ENCODE results near the gene IL10RA. TPM values are rescaled to one million over a fixed set of nuclear protein-coding genes. Genes with fewer than 3 reads are reported as not detected.
"Not testable (repeated sequence)": the region's sequence is repeated elsewhere in the genome, so short reads cannot be mapped to it uniquely, and the experiment has no call there.

The IL10RA gene
- polyA plus RNA-seq (2013, experiment 1 of 2; ENCODE audit: insufficient read length), result 0.05 TPM
- 0.21 TPM for polyA plus RNA-seq (2013, experiment 2 of 2; ENCODE audit: insufficient read length)

DNA sequence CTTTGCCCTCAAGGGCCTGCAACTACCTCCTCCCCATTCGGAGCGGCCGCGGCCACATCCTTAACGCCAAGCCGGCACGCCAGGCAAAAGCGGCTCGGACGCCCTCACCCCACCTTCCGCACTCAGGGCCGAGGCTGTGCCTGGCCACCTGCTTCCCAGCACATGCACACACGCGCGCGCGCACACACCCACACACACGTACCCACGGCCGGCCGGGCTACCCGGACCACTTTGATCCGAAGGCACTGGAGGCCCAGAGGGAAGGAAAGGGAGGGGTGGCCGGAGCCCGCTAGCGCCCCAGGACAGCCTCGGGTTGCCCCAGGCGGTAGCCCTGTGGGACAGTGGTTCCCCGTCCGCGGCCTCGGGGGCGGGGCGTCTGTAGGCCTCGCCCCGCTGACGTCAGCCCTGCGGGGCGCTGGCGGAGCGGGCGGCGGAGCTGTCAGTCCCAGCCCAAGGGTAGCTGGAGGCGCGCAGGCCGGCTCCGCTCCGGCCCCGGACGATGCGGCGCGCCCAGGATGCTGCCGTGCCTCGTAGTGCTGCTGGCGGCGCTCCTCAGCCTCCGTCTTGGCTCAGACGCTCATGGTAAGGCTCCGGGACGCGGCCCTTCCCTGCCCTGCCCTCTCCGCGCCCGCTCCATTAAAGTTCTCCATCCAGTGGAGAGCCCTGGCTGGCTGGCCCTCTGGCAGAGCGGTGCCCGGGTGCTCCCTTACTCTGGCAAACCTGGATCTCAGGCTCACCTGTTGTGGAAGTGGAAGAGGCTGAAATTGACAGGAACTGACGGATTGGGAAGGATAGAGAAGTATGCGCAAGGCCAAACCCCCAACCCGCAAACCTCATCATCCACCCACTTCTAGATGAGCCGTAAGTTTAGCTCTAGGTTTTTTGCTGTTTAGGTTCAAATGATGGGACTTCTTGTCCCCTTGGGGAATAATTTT lies at the start of gene IL10RA:
Gene IL10RA, plus strand, starts transcription at position 442 of the 935 bp plus-strand sequence. Its CDS starts 74 bp downstream, at position 516.
- DNase-seq, result peak; percentile 45

DNA sequence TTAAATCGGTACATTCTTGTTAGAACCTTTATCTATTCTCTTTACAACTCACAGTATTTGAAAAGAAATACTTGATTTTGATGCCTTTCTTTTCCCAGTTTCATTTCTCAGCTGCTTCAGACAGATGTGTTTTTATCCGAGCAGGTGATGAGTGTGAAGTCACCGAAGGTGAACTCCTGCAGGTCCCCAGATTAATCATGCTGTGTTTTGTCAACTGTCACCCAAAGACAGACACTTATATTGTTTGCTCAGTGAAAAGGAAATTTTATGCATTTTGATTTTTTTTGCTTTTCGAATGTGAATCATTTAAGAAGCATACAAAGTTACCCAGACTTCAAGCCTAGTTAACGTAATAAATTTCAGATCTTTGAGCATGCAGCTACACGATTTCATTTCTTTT lies 49.2 kb upstream of the IL10RA start:
- DNase-seq, result no peak

DNA sequence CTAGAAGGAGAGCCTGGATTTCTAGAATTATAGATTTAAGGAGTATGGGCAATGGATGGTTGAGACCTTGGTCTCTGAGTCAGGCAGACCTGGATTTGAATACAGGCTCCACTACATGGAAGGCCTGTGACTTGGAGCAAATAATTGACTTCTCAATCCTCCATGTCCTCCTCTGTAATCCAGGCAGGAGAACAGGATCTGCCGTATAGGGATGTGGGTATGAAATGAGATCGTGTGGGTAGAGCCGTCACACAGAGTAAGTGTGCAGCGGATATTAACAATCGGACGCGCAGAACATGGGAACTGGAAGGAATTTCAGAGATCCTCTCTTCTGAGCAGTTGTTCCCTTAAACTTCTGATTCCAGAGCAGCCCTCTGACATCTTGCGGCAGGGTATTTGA lies 45.5 kb upstream of the IL10RA start:
- no peak for DNase-seq

DNA sequence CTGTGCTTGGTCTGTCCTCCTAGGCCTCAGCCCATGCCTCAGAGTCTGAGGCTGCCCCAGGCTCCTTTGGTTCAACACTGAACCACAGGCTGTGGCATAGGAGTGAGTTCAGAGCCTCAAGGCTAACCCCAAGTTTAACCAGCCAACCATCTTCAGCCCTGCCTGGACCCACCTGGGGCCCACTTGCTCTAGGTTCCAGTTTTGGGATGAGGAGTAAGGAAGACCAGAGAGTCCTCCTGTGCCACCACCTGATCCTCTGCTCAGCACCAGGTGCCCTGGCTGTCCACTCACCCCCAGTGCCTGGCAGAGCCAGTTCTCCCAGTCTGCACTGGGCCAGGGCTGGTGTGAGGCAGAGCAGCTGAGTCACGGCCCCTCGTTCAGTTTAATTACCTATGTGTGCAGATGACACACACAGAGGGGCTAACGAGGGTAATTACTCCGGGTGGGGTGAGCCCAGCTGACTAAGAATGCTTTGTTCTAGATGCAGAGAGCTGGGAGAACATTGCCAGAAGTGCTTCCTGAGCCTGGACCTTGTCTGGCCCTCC lies 45.0 kb upstream of the IL10RA start:
- no peak for DNase-seq

DNA sequence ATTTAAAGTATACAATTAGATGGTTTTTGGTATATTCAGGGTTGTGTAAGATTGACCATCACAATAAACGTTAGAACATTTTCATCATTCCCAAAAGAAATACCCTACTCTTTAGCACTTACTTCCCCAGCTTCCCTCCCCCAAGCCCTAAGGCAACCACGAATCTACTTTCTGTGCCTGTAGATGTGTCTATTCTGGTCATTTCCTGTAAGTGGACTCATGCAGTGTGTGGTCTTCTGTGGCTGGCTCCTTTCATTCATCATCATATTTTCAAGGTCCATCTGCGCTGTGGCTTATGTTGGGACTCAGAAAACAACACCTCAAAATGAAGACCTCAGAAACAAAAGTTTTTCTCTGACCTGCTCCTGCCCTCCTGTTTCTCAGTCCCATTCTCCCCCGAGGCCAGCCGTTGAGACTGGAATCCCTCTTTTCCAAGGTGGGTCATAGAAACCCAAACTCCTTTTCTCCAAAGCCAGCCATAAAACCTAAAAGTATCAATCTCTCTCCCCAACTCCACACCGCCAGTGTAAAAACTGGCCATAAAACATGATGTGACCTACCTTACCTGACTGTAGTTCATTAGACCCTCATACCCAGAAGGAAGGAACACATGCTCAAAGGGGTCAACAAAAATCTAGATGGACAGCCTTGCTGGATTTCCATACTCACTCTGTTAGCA lies 44.1 kb upstream of the IL10RA start:
- DNase-seq, result no peak

DNA sequence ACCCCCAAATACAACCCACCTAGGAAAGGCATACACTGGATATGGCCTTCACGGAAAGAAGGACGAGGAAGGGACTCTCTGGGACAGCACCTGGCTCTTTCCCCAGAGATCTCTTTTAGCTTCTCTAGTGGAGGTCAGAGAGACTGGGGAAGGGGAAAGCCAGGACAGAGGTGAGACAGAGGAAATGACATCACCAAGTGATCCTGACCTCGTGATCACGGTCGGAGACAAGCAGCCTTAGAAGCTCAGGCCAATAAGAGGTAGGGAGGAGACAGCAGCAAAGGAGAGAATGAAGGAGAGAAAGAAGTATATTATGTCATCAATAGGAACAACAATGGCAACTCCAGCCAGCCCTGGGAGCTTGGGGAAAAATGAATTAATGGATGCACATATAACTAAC lies 41.6 kb upstream of the IL10RA start:
- DNase-seq, result no peak

DNA sequence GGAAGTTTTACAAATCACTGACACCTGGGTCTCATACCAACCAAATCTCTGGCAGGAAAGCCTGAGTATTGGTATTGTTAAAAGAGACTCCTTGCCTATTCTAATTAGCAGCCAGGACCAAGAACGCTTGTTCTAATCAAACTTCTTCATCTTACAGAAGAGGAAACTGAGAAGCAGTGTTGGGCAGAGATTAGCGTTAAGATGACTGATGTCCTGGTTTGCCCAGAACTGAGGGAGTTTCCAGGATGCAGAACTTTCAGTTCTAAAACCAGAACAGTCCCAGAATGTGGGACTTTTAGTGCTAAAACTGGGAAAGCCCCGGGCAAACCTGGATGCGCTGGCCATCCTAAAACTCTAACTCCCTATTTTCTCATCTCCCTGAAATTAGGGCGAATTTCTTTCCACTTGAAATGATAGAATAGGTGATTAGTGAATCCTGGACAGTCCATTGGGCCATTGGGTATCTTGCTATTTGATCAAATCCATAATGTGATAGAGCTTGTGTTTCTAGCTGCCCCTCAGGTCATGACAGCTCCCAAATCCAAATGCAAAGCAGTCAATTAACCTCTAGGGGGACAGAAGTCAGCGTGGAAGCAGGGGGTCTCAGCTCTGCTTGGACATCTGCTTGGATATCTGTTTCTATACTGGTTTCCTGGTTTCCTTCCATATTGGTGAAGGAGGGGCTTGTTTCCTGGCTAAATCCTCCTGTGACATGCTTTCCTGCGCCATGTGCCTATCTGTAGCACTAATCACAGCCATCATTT lies 41.0 kb upstream of the IL10RA start:
- no peak for DNase-seq

DNA sequence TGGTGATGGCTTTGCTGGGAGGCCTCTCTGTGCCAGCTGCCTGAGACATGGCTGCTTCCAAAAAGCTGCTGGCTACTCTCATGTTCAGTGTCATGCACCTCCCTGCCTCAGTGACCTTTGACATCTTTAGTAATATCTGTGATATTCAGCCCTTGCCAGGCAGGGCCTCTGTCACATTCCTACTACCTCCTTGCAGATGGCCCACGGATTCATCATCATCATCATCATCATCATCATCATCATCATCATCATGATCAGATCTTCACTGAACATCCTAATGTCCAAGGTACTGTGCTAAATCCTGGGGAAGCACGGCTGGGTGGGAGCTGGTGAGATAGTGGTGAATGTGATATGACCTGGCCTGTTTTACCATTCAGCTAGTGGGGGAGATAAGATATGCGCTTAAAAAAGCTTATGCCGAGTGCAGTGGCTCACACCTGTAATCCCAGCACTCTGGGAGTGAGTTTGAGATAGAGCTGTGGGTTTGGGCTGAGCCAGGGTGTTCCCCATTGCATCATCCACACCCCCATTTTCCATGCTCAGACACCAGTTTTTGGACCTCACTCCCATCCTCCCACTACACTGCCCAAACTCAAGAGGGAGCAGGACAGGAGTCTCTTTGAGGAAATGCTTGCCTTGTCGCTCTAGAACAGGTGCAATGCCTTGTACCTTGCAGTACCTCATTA lies 39.9 kb upstream of the IL10RA start:
- DNase-seq, result no peak

DNA sequence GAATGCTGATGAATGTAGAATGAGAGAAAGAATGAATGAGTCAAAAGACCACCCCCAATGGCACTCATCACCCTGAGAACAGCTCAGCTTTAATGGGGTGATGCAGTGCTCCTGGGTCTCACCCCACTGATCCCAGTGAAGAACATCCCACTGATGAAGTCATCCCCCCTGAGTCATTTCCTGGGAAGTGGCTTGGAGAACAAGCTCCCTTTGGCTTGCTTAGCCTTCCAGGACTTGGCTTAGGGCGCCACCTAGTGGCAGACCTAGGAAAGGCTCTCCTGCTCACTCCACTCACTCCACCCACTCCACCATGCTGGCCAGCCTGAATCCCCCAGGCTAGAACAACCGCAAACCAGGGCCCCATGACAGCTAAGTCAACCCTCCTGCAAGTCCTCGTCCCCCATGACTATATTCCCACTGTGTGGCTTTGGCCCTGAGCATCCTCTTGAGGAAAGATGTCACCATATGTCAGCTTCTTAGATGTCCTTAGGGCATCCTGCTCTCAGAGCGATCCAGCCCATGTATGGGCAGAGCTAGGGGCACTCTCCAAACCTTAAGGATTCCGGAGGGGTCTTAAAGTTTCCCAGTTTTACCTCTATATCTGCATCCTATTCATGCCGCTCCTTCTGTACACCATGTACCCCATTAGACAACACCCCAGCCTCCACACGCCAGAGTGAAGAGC lies 39.2 kb upstream of the IL10RA start:
- peak; percentile 91 for DNase-seq

DNA sequence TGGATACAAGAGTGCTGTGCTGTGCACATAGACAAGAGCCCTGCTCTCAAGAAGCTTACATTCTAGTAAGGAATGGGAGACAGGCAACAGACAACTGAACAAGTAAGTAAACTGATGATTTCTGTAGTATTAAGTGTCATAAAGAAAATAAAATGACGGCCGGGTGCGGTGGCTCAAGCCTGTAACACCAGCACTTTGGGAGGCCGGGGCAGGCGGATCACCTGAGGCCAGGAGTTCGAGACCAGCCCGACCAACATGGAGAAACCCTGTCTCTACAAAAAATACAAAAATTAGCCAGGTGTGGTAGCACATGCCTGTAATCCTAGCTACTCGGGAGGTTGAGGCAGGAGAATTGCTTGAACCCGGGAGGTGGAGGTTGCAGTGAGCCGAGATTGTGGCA lies 38.4 kb upstream of the IL10RA start:
- not testable (repeated sequence) for DNase-seq

DNA sequence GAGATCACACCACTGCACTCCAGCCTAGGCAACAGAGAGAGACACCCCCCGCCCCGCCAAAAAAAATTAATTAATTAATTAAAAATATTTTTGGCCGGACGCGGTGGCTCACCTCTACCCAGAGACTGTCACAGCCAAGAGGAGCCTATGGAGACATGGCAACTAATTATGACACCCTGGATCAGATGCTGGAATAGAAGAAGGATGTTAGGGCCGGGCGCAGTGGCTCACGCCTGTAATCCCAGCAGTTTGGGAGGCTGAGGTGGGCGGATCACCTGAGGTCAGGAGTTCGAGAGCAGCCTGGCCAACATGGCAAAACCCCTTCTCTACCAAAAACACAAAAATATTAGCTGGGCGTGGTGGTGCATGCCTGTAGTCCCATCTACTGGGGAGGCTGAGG lies 37.7 kb upstream of the IL10RA start:
- not testable (repeated sequence) for DNase-seq

DNA sequence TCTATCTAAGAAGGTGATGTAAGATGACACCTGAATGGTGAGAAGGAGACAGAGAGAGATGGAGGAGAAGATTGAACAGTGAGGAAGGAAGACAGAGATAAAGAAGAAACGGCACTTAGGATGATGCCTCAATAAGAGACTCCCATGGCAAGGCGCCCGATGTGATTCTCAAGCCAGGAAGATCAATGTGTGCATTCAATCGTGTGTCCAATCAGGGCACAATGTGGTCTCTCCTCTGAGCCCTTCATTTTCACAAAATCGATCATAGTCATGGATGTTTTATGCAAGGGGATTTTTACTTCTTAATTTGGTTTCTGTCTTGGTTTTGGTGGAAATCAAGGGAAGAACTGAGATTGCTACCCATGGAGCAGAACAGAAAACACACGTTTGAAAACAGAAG lies 37.1 kb upstream of the IL10RA start:
- no peak for DNase-seq

DNA sequence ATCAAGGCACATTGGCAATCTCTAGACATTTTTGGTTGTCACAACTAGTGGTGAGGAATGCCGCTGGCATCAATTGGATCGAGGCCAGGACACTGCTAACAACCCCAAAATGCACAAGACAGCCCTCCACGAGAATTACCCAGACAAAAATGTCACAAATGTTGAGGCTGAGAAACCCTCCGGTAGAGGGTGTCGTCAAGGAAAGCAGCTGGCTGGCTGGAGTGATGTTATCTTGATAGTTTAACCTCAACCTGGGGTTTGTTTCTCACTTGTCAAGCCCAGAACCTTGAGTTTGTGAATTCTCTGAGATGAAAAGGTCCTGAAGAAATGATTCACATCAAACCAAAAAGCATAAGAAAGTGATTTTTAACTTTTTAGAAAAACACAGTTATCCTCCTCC lies 35.9 kb upstream of the IL10RA start:
- peak; percentile 12 for DNase-seq

DNA sequence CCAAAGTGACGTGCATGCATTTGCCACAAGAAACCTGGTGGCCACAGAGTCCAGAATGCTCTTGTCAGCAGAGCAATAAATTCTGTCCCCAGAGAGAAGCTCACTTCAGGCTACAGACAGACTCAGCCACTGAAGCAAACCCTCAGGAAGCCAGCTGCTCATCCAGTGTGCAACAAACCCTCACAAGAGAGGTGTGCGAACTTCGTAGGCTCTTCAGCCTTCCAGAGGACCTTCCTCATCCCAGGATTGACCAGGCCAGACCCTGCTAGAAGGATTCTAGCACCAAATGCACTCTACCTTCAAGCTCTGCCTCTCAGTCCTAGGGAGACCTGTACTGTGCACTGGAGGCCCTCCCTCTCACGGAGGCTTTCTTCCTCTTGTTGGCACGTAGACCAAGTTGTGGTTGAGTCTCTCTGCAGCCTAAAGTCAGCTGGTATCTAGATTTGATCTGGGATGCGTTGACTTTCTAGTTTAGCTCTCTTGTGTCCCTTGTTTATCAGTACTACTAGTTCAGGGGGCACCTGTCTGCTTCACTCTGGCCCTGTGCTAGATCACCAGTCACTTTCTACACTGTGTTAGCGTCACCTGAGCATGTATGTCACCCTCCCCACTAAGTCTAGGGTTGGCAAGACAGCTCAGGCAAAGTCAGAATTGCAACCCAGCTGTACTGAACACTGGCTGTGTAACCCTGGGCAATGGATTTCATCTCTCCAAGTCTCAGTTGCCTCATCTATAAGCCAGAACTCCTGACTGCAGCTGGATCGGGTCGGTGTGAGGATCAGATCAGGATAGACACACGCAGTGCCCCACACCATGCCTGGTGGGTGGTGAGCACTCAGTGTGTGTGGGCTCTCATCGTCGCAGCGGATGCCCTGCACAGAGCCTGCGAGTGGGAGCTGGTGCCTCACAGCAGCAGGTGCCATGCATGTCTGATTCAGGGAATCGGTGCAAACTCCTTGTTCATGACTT lies 34.9 kb upstream of the IL10RA start:
- no peak for DNase-seq

DNA sequence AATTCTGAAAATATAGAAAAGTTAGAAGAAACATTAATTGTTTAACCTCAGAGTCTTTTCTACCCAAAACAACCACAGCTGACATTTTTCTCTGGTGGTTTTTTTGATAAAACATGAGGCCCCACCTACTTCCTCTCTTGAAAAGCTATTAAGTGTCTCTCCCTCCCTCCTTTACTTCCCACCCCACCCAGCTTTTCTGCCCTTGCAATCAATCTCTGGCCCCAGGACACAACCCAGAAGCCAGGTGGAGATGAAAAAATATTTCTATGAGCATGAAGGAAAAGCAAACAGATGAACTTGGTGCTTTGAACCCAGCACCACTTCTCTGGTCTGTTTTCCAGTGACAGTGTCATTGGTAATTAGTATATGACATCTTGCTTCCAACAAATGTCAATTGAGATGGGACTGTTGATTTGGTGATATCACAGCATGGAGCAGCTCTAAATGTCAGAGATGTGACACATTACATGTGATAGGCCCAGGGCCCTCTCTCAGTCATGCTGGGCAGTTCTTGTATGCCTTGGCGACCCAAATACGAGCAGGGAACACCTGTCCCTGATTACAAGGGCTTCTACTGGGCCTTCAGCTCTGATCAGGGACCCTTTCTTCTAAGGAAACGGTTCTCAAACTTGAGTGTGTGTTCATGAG lies 33.0 kb upstream of the IL10RA start:
- DNase-seq, result no peak

DNA sequence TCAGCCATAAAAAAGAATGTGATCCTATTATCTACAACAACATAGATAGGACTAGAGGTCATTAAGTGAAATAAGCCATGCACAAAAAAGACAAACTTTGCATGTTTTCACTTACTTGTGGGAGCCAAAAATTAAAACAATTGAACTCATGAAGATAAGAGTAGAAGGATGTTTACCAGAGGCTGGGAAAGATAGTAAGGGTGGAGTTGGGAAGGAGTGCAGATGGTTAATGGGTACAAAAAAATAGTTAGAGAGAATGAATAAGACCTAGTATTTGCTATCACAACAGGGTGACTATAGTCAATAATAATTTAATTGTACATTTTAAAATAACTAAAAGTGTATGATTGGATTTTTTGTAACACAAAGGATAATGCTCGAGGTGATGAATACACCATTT lies 27.2 kb upstream of the IL10RA start:
- no peak for DNase-seq

DNA sequence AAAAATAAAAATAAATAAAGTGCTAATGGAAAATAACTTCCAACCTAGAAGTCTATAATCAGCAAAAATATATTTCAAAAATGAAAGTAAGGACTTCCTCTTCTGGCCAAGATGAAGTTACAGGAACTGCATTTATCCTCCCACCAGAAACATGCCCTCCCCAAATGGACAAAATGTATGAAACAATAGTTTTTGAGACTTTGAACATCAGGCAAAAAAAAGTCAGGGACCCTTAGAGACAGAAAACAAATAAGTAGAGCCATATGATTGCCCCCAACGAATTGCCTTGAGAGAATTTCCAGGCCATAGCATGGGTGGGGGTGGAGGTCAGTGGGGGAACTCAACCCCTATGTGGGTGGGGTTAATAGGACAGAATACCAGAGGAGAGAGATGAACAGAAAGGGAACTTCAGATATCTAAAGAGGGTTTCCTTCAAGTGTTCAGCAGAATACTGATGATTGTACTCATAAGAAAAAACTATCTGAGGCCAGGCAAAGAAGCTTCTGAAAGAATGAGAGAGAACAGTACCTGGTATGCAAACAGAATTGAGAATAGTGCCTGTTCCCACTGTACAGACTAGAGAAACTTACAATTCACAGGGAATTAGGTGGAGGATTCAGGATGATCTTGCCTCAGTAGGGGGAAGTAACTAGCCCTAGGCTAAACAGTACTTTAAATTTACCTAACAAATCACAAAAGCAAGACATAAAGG lies 26.6 kb upstream of the IL10RA start:
- DNase-seq, result no peak

DNA sequence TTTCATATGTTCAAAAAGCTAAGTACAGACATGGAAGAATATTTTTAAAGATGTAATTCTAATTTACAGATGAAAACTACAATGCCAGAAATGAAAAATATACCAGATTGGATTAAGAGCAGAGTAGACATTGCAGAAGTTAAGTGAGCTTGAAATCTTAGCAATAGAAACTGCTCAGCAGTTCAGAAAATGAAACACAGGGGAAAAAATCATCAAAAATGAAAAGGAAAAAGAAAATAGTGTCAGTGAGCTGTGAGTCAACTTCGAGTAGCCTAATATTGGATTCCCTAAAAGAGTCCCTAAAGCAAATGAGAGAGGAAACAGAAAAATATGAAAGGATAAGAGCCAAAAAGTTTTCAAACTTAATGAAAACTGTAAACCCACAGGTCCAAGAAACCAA lies 25.8 kb upstream of the IL10RA start:
- no peak for DNase-seq

DNA sequence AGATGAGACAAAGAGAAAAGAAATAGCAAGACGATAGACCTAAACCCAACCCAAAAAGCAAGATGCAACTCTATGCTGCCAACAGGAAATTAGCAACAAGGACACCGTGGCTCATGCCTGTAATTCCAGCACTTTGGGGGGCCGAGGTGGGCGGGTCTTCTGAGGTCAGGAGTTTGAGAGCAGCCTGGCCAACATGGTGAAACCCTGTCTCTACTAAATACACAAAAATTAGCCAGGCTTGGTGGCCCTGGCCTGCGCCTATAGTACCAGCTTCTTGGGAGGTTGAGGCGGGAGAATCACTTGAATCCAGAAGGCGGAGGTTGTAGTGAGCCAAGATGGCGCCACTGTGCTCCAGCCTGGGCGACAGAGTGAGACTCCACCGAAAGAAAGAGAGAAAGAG lies 24.3 kb upstream of the IL10RA start:
- no peak for DNase-seq
